D721Med (cell line): ENCODE results near the gene CLK2.

Source experiments
- DNase-seq: peaks from one replicate; pipeline ENCODE4 v3.0.0; 2011; ENCODE audit warnings: low spot score; ENCODE audit not compliant: insufficient read length
- FAIRE-seq: peaks from 2 replicates; lab custom pipeline; 2011; peaks lifted over from hg19 to GRCh38; lab: Jason Lieb, UNC
- TF ChIP-seq, protein P1 (sequence below): IDR thresholded peaks from 2 replicates; pipeline ENCODE4 v1.5.1; 2012; ENCODE audit warnings: mild to moderate bottlenecking, control low read depth; ENCODE audit not compliant: insufficient read depth; ENCODE audit errors: missing control alignments

The CLK2 gene

DNA sequence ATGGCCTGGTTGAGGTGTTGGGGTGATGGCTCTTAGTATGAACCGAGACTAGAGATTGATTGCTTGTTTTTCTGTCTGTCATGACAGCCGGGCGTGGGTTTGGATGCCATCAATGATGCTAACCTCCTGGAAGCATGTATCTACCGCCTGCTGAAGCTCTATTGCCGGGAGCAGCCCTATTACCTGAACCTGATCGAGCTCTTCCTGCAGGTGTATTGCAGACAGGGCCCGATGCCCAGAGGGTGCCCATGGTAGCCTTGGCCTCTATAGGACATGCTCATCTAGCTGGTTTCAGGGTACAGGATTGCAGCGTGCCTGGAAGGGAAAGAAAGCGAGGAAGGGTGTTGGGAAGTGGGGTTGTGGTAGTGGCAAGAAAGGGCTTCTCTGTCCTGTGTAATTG lies 44.8 kb upstream of the CLK2 start:
- DNase-seq (no peak), FAIRE-seq (no peak)
- TF ChIP-seq, protein P1, sequence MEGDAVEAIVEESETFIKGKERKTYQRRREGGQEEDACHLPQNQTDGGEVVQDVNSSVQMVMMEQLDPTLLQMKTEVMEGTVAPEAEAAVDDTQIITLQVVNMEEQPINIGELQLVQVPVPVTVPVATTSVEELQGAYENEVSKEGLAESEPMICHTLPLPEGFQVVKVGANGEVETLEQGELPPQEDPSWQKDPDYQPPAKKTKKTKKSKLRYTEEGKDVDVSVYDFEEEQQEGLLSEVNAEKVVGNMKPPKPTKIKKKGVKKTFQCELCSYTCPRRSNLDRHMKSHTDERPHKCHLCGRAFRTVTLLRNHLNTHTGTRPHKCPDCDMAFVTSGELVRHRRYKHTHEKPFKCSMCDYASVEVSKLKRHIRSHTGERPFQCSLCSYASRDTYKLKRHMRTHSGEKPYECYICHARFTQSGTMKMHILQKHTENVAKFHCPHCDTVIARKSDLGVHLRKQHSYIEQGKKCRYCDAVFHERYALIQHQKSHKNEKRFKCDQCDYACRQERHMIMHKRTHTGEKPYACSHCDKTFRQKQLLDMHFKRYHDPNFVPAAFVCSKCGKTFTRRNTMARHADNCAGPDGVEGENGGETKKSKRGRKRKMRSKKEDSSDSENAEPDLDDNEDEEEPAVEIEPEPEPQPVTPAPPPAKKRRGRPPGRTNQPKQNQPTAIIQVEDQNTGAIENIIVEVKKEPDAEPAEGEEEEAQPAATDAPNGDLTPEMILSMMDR, result no peak

DNA sequence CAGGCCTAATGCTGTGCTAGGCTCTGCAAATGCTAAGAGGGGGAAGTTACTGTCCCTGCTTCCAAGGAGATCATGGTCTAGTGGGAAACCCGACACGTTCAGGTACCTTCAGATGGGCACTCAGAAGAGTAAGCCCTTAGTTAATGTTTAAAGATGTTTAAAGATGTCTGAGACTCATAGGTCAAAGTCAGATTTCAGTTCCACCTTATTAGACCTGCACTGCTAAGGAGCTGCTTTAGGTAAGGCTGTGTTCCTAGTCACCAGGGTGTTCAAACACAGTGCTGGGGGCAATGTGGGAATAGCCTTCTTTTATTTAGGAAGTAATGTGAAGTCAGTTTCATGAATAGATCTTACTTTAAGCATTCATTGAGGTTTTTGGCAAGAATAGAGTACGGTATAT lies 43.6 kb upstream of the CLK2 start:
- TF ChIP-seq, protein P1, result no peak
- DNase-seq (no peak), FAIRE-seq (no peak)

DNA sequence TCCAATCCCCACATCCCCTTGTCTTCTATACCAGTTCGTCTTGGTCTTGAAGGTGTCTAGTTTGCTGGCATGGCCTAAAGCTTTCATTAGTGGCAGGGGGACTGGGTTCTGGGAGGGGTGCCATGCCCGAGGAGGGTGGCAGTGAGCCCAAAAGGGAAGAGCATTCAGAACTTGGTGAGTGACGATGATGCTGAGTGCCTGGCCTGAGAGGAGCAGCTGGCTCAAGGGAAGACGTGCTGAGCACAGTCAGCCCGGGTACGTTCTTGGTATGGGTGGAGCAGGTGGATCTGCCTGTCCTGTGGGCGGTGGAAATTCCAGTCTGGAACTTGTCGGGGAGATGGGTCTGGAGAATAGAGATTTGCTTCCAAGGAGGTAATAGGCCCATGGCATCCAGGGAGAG lies 40.0 kb upstream of the CLK2 start:
- DNase-seq (no peak), FAIRE-seq (no peak)
- TF ChIP-seq, protein P1, result no peak

DNA sequence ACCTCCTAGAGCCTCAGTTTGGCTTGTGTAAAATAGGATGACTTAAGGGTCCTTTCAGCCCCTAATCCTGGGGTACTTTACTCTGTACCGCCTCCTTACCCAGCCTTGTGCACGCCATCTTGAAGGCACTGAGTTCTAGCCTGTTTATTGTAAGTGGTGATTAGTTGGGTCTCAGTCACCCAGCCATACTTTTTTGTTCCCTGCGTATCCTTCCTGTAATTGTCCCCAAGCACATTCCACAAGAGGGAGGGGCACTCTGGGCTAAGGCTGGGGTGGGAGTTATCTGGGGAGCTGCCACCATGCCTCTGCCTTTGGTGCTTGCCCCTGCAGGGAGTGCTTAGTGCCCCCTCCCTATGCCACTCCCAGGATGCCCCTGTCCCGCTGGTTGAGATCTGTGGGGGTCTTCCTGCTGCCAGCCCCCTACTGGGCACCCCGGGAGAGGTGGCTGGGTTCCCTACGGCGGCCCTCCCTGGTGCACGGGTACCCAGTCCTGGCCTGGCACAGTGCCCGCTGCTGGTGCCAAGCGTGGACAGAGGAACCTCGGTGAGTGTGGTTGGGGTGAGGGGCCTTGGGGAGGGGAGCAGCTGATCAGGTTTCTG lies 36.2 kb upstream of the CLK2 start:
- no peak for DNase-seq
- FAIRE-seq, result no peak

DNA sequence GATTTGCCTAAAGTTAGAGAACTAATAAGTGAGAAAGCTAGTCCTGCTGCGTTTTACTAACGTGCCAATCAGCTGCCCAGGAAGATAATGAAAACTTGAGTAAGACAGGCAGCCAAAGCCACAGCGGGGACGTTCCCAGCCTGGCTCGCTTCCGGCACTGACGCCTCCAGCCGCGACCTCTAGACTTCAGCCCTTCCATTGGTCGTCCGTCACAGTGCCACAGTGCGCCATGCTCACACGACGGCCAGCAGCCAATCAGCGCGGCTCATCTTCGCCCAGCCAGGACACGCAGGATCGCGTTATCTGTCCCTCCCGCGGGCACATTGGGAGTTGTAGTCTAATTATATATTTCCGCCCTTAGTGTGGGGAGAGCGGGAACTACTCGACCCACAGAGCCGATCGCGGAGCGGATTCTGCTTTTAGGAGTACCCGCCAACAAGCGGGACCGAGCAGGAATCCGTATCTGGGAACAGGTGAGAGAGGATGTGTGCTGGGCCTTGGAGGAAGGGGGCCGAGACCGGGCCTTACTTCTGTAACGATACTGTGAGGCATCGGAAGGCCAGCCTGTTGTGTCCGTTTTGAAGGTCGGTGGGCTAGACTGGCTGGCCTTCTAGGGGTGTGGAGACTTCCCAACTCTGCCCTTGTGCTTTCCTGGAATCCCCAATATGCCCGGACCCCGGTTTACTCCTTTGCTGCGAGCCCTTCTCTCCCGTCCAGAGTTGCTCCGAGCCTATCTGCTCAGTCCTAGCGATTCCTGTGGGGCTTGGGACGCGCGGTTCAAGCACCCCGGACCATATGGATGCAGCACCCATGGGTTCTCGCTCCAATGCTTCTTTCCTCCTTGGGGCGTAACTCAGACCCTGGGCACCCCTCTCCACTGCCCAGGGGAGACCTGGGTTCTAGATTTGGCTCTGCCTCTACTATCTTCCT lies 35.5 kb upstream of the CLK2 start, which contains the start of gene FDPS:
TSS of gene FDPS (plus strand) at position 374 of the 930 bp plus-strand sequence. CDS start 924 bp downstream, outside the sequence.
- DNase-seq, result peak; percentile 96
- FAIRE-seq, result peak; percentile 91
- TF ChIP-seq, protein P1, result no peak

More for the DNA sequence above, 36.2 kb upstream of the CLK2 start:
- TF ChIP-seq, protein P1, result no peak

DNA sequence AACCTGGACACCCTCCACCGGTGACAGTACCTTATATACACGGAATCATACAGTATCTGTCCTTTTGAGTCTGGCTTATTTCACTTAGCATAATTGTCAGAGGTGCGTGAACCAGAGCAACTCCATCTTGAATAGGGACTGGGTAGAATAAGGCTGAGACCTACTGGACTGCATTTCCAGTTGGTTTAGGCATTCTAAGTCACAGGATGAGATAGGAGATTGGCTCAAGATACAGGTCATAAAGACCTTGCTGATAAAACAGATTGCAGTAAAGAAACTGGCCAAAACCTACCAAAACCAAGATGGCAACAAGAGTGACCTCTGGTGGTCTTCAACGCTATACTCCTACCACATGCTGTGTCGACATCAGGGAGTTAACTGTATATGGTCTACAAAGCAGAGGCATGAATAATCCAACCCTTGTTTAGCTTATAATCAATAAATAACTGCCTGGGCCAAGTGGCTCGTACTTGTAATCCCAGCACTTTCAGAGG lies 34.0 kb upstream of the CLK2 start:
- FAIRE-seq (no peak), DNase-seq (no peak)
- TF ChIP-seq, protein P1, result peak; percentile 43

DNA sequence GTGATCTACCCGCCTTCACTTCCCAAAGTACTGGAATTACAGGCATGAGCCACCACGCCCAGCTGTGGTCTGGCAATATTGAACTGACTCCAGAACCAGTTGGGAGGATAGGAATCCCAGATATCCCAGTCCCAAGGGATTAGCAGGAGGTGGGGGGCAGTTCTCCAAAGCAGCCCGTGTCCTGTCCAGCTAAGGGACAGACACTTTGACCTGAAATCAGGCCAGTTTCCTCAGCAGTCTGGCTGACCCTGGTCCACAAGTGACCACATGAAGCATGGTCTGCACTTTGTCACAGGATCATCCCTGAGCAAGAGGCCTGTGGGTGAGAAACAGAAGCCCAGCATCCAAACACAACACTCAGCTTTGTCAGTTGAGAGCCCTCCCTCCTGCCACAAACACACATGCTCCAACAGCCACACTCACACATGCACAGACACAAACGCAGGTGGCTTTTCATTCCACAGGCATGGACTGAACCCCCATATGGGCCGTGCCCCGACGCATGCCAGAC lies 32.6 kb upstream of the CLK2 start:
- DNase-seq, result no peak
- no peak for FAIRE-seq
- TF ChIP-seq, protein P1, result no peak
